NK-92 (cell line): ENCODE measurements around the gene PAQR7.

Source experiments
- DNase-seq: peaks from one replicate; lab custom pipeline; 2025; ENCODE audit not compliant: unreplicated experiment; lab: John Stamatoyannopoulos, UW

Gene PAQR7, protein sequence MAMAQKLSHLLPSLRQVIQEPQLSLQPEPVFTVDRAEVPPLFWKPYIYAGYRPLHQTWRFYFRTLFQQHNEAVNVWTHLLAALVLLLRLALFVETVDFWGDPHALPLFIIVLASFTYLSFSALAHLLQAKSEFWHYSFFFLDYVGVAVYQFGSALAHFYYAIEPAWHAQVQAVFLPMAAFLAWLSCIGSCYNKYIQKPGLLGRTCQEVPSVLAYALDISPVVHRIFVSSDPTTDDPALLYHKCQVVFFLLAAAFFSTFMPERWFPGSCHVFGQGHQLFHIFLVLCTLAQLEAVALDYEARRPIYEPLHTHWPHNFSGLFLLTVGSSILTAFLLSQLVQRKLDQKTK

DNA sequence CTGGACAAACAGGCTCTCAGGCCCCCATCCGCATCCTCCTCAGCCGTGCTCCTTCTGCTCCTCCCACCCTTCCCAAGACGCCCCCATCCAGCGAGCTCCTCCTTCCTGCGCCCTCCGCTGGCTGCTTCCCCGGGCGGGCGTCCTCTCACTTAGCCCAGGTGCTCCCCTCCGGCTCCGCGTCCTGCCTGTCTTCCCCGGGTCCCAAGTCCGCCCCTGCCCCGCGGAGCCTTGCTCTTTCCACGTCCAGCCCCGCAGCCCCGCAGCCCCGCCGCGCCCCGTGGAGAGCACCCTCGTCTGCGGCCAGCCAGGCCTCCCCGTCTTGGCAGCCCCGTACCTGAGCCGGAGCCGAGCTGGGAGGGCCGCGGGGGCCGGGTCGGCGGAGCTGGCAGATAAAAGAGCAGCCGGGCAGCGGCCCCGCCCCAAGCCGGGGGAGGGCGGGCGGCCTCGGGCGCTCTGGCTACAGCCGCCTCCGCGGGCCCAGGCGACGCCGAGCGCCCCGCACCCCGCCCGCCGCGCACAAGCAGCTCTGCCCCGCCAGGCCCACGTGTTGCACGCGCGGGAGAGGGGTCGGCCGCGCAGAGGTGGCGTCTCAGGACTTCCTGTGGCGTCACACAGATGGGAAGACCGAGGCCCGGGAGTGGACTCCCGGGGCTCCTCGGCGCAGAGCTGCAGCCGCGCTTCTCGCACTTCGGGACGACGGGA, at the start of gene PAQR7:
Gene PAQR7, minus strand, starts transcription at position 555 of the 702 bp plus-strand sequence. CDS start 11,869 bp downstream, outside the sequence.
- no peak for DNase-seq

DNA sequence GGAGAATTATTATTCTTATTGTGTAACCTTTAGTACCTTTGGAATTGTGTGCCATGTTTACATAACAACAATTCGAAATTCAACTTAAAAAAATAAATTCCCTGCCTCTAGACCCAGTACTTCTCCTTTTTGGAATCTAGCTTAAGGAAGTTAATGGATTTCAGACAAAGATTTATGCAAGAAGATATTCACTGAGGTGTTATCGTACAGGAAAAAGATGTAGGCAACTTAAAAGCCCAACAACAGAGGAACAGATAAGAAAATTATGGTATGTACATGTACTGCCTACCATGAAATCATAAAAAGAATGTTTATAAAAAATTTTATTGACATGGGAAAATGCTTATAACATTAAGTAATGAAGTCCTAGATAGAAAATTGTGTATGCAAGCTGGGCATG, 48.9 kb upstream of the PAQR7 start:
- DNase-seq: no peak

DNA sequence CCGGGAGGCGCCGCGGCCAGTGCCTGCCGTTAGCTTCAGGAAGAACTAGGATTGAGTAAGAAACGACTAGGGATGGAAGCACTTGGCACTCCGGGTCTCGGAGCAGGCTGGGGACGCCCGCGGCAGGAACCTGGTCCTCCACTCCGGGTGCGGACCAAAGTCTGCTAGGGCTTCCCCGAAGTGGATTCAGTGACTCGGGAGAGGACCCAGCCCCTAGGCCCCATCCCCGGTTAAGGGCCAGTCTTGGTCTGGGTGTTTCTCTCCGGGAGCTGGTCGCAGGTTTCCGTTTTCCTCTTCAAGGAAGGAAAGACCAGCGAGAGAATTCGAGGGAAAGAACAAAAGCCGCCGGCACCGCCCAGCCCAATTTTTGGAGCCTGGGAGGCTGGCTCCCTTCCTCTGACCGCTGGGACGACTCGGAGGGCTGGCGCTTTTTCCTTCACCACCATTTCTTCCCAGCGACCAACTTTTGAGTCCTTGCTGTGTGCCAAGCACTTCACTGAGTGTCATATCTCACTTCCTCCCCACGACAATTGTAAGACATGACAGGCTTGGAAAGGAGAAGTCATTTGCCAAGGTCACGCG, 47.6 kb upstream of the PAQR7 start:
- DNase-seq: no peak

DNA sequence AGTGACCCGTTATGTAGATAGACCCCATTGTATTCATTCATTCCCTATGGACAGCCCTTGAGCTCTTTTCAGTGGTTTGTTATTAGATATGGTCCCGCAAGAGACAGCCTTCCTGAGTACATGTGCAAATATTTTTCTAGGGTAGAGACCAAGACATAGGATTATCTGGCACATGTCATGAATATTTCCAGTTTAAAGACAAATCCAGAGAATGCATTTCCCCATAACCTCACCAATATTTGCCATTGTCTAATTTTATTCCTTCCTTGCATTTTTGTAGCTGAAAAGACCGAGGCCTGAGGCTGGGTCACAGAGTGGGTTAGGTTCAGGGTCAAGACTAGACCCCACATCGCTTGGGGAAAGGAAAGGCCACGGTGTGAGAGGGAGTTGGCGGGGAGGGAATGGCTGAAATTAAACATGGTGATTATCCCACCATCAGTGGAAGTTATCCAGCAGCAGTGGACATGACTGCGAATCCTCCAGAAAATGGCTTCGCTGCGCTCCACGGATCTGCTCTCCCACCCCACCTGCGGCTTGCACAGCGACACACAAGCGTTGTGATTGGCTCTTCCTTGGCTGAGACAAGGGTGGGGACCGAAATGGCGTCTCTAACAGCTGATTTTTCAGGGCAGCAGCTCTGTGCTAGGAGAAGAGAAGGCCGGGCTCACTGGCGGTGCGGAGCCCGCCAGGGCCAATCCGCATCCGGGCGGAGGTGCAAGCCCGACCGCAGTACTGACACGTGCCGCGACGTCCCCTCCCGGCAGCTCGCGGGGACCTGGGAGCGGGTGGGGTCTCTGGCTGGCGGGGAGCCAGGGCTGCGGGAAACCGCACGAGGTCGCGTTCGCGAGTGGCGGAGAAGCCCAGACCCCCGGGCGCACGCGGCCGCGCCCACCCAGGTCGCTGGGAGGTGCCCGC, 46.8 kb upstream of the PAQR7 start:
- DNase-seq: no peak

DNA sequence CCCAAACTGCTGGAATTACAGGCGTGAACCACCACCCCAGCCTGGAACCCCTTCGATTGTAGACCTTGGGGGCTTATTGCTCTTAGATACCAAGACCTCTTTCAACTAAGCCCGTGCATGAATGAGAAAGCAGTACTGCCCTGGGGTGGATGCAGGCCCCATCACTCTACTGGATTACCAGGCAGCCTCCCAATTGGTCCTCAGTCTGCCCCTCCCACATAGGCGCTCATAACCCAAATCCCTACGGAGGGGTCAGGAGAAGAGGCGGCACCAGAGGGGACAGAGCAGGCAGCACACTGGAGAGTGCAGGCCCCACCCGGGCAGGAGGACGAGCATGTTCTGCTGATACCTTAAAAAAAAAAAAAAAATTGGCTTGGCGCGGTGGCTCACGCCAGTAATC, 43.1 kb upstream of the PAQR7 start:
- no peak for DNase-seq

DNA sequence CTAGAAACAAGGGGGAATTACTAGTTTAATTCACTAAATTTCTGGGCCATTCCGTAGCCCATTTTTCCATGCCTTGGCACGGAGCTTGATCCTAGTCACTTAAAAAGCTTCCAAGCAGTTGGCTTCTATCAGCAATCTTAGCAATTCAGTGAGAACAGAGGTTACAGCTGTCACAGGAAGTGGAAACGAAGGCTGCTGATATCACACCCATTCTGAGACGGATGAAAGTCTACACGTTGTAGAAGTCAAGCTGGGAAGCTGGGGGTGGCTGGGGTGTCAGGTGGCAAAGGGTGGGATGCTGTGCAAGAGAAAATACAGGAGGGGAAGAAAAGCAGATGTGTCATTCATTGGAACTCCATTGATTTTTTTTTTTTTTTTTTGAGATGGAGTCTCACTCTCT, 42.5 kb upstream of the PAQR7 start:
- DNase-seq: no peak

DNA sequence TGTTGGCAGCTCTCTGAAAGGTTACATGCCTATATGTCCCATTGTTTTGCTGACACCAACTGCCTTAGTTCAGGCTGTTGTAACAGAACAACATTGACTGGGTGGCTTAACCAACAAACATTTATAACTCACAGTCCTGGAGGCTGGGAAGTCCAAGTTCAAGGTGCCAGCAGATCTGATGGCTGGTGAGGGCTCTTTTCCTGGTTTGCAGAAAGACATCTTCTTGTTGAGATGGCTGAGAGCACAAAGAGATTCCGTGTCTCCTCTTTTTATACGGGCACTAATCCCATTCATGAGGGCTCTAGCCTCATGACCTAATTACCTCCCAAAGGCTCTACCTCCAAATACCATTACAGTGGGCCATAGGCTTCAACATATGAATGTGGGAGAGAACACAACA, 41.0 kb upstream of the PAQR7 start:
- no peak for DNase-seq

DNA sequence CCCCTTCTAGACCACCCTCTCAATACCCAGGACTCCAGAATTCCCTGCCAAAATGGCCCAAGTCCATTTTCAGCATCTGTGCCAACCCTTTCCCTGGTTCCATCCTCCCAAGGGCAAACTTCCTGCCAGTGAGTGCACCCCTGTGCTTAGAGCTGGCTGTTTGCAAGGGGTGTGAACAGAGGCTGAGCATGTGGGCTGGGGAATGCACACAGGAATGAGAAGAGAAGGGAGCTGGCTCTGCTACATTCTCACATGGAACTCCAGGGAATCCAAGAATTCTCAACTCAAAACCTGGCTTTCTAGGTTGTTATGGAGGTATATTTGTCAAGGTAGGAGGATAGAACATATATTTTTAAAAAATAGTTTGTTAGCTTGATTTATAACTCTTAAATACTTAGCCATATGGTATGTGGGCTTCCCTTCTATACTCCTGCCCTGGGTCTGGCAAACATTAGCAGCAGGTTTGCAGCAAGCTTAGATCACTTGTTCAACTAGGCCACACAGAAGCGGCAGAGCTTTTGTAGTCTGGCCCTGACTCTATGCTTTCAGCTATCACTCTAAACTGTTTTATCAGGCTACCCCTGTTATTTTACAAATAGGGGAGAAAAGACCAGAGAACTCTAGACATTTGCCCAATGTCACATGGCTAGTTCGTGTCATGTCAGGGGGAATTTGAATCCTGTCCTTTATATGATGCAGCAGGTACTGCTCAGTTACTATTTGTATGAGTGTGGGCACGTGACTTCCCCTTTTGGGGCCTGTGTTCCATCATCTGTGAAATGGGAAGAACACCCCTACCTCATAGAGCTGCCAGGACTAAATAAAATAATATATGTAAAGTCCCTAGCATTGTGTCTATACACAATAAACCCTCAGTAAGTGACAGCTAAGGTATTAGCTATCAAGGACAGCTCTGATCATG, 38.8 kb upstream of the PAQR7 start:
- no peak for DNase-seq

DNA sequence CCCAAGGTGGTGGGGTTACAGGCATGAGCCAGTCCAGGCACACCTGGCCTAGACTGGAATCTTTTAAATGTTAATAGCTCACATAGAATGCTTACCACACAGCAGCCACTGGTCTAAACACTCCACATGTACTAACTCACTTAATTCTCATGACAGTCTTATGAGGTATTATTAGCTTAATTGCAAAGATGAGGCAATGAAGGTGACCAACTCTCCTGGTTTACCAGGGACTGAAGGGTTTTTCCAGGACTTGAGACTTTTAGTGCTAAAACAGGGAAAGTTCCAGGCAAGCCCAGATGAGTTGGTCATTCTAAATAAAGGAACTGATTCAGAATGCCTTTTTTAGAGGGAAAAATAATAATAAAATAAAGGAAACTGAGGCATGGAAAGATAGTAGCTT, 37.7 kb upstream of the PAQR7 start:
- no peak for DNase-seq

DNA sequence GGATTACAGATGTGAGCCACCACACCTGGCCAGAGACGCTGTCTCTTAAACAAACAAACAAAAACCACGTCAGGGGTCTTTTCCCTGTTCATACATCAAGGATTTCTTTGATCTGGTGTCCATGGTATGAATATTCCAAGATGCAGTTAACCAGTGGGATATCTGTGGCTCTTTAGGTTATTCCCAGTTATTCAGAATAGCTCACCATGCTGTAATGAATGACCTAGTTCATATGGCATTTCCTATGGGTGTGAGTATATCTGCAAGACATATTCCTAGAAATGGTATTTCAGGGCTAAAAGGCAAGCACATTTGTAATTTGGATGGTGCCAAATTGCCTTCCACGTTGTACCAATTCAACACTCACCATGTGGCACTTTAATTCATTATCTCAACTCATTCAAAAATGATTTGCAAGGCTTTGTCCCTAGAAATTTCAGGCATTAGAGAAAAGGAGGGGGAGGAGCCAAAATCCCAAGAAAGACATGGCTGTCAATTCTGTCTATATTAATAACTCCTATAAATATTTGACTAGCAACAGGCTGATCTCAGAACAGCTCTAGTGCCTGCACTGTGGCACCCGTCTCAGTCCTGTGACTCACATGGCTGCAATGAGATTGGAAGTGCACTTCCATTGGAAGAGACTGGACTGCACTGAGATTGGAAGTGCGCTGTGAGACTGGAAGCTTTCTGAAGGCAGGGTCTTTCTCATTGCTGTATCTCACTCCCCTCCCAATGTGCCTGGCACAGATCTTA, 36.7 kb upstream of the PAQR7 start:
- DNase-seq: no peak

DNA sequence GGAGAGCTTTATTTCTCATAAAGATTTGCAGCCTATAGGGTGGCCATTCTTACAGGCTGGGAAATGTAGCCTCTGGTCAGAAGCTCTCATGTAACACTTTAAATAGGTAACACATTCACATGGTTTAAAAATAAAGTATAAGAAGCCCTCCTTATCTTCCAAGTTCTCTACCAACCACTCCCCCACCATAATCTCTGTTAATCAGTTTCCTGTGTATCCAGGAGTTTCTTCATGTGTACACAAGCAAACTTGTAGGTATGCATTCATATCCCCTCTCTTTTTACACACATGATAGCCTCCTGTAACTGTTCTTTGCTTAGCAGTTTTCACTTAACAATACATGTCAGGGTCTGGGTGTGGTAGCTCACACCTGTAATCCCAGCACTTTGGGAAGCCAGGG, 35.7 kb upstream of the PAQR7 start:
- no peak for DNase-seq

DNA sequence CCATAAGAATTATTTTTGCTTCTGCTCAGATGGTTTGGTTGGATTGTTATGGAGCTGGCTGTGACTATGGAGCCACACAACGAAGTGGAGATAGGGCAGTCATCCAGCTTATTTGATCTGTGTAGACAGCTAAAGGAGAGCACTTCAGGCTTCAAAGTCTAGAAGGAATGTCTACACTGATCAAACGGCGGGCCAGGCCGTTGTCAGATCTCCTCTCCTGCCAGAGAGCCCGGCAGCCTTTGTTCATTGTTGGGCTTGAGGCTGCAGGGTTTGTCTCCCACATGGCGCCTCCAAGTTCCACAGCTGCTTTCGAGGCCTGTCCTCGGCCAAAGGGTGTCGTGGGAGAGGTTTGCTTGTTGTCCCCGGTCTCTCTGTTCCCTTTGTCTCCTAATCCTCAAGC, 33.5 kb upstream of the PAQR7 start:
- no peak for DNase-seq

DNA sequence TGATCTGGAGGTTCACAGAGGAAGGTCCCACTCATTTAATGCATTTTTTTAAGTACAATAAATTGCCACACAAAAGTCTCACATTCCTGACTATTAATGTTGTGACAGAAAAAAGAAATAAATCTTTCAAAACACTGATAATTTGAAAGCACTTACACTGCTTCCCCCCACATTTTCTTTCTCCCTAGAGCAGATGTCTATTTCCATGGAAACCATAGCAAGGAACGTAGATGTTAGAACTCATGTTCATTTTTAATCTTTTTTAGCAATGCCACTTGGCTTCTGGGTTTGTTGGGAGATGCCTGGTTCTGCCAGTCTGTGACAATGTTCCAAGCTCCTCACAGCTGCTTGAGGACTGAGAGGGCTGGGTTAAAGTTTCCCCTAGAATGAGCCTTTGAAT, 32.7 kb upstream of the PAQR7 start:
- DNase-seq: no peak

DNA sequence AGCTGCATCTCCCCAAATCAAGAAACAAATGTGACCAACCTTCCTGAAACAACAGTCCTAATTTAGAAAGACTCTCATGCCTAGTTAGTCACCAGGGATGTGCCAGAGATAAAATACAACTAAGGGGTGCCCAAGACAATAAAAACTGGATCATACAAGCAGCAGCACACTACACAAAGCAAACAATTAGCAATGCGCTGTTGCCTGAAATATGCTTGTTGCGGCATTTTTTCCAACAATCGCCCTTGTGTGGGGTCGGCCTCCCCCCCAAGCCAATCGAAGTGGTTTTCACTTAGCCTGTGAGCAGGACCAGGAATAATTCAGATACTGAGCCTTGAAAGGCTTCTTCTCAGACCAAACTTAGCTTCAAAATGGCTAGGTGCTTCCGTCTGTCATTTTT, 32.1 kb upstream of the PAQR7 start:
- no peak for DNase-seq

DNA sequence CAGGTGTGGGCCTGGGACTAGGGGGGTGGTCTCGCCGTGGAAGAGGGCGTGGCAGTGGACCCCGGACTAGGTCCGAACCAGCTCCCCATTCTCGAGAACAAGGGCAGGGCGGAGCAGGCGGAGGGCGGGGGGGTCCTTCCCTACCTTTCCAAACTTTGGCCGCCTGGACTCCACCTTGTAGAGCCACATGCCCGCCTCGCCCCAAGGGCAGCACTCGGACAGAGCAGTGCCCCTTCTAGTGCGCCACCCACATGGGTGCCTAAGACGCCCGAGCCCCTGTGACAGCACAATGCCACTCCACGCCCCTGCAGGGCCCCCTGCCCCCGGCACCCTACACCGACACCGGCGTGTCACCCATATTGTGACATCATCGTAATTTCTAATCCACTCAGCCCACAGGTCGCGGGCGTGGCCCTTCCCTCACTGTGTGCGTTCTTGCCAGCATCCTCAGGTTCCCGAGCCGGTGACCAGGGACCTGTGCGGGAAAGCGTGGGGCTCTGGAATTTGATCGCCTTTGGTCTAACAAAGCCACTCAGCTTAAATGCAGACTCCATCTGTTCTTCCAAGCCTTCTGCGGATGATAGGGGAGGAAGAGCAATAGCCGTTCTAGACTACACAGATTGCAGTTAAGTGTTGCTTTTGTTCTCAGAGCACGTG, 31.3 kb upstream of the PAQR7 start:
- DNase-seq: no peak

DNA sequence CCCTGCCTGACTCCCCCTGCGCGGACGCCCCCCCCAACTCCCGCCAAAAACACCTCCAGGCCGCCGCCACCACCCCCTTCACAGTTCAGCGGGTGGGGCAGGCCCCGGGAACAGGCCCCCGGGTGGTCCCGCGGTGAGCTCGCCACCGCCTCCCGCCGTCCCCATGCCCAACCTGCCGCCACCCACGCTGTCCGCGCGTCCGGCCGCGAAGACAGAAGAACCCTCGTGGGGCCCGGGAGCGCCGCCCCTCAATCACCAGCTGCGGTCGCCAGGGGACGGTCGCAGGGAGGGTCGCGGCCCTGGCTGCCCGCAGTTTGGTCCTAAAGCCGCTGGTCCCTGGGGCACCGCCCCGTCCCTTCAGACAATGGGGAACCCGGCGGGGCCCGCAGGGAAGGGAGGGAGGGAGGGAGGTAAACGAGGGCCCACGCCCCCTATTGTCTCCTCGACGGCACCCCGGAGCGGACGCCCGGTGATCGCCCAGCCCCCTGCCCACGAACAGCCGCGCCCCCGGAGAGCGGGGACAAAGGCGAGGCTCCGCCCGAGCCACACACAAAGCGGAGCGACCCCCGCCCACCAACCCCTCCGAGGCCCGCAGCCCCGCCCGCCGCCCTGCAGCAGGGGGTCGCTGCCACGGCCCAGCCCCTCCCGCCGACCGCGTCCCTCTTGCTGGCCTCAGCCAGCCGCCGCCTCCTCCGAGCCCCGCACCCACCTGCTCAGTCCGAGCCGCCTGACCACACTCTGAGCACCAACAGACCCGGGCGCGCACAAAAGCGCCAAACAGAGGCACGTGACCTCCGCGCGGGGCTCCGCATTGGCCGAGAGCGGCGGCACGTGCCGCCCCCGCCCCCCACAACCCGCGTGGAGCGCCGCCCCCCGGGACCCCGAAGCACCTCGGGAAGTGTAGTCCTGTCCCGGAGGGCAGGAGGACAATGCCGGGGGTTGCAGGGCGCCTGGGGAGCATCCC, 30.5 kb upstream of the PAQR7 start, which contains the start of gene STMN1:
Gene STMN1, minus strand, starts transcription at position 740 of the 964 bp plus-strand sequence. CDS start 1,743 bp downstream, outside the sequence.
- no peak for DNase-seq

DNA sequence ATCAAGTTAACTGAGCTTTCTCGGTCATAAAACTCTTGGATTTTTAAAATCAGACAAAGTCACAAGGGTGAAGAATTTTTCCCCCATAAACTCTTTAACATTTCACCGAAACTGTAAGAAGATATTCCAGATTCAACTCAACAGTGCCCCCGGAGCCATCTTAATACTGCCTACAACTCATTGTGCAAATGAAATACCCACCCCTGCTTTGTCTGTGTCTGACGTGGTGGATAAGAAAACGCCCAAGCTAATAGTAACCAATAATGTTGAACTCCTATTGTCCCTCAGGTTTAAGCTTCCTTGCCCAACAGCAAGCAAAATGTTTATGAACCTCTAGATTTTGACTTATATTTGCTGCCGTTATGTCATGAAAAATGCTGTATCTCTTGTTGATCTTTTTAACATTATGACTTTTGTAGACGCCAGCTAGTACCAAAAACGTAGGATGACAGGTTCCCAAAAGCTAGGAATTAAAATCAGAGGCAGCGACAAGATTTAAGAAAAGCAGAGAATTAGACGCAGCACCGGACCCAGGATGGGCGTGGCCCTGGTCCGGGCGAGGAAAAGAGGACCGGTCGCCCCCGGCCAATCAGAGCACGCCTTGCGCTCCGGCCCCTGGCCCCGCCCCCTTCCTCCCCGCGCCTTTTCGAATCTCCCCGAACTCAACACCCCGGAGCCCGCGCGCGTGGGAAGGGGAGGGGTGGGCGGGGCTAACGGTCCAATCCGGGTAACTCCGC, 29.6 kb upstream of the PAQR7 start:
- DNase-seq: peak; percentile 45
